Chondrocyte (in vitro differentiated cells): Measurements from ENCODE around the gene C2orf92. TPM values are rescaled to one million over a fixed set of nuclear protein-coding genes. Genes with fewer than 3 reads are reported as not detected.
A peak's percentile ranks its signal among the peaks of the same experiment; 100 is the strongest.
"Not testable (repeated sequence)": the region's sequence is repeated elsewhere in the genome, so short reads cannot be mapped to it uniquely, and the experiment has no call there.

ENCODE experiments used
- DNase-seq: peaks from one replicate; pipeline ENCODE4 v3.0.0; 2021; ENCODE audit warnings: mixed read lengths, low spot score
- H3K27ac Mint-ChIP-seq: one replicate; pipeline ENCODE4 v1.8.0; 2021; ENCODE audit warnings: mild to moderate bottlenecking, moderate library complexity, mixed read lengths; ENCODE audit not compliant: unreplicated experiment
- H3K27me3 Mint-ChIP-seq: 2 replicates; pipeline ENCODE4 v1.8.0; 2021; ENCODE audit warnings: low read depth, mixed read lengths
- H3K36me3 Mint-ChIP-seq: 2 replicates; pipeline ENCODE4 v1.8.0; 2021; ENCODE audit warnings: low read depth, mixed read lengths
- H3K4me1 Mint-ChIP-seq: 2 replicates; pipeline ENCODE4 v1.8.0; 2021; ENCODE audit warnings: low read depth, mild to moderate bottlenecking, mixed read lengths
- H3K4me3 Mint-ChIP-seq: one replicate; pipeline ENCODE4 v1.8.0; 2021; ENCODE audit warnings: mild to moderate bottlenecking, moderate library complexity, mixed read lengths; ENCODE audit not compliant: unreplicated experiment
- H3K9me3 Mint-ChIP-seq: 2 replicates; pipeline ENCODE4 v1.8.0; 2021; ENCODE audit warnings: low read depth, mixed read lengths
- total RNA-seq: library from RNA; stranded (reverse); gene quantifications from 3 replicates; pipeline ENCODE4 v1.2.1, GENCODE V29; 2021
- TF ChIP-seq, protein P1 (sequence below): fragments of 200-600 bp; sonication (generic); IDR thresholded peaks from 2 replicates; pipeline ENCODE4 v1.5.0; 2021; ENCODE audit warnings: antibody characterized with exemption, mild to moderate bottlenecking, moderate library complexity

The C2orf92 gene
- total RNA-seq, 1 donor from 2014 or later, result 8.8 TPM

DNA sequence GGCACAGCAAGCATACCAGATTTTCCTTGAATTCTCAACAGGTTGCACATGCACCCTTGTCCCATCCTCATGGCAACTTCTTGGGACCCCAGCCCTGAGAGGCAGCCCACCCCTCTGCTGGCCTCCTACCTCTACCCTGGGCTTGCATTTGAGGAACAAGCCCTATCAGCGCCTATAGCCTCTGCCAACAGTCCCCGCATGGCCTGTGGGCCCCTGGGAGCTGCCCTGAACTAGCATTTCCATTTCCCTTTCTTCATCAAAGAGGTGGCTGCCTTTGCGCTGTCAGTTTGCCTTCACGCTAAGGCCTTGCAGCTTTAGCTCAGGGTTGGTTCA, 38.5 kb downstream of the C2orf92 start:
- H3K27ac Mint-ChIP-seq, result no peak overlapping the region
- DNase-seq, result peak; percentile 35
- TF ChIP-seq, protein P1, sequence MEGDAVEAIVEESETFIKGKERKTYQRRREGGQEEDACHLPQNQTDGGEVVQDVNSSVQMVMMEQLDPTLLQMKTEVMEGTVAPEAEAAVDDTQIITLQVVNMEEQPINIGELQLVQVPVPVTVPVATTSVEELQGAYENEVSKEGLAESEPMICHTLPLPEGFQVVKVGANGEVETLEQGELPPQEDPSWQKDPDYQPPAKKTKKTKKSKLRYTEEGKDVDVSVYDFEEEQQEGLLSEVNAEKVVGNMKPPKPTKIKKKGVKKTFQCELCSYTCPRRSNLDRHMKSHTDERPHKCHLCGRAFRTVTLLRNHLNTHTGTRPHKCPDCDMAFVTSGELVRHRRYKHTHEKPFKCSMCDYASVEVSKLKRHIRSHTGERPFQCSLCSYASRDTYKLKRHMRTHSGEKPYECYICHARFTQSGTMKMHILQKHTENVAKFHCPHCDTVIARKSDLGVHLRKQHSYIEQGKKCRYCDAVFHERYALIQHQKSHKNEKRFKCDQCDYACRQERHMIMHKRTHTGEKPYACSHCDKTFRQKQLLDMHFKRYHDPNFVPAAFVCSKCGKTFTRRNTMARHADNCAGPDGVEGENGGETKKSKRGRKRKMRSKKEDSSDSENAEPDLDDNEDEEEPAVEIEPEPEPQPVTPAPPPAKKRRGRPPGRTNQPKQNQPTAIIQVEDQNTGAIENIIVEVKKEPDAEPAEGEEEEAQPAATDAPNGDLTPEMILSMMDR, result no peak
- no peaks in the 10 kb centered on the region for H3K36me3 Mint-ChIP-seq
- H3K4me1 Mint-ChIP-seq, result peaks cover 5% of the 10 kb centered on the region
- H3K4me3 Mint-ChIP-seq, result no peak overlapping the region
- H3K9me3 Mint-ChIP-seq, result no peaks in the 10 kb centered on the region
- H3K27me3 Mint-ChIP-seq, result peaks cover 3% of the 10 kb centered on the region

DNA sequence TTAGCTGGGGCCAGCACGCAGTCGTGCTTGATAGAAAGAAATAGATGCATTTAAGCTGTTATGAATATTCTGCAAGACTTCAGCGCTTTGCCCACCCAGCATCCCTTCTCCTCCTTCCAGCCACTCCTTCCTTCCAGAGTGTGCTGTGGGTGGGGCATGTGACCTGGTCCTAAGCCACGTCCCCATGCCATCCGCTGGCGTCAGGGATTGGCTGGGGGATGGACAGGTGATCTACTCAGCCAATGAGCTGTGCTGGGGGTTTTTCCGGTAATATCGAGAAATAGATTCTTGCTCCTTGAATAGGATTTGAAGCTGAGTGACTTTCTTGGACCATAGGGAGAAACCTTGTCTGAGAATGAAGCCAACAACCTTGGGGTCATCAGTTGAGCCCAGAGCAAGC, 39.1 kb downstream of the C2orf92 start:
- TF ChIP-seq, protein P1, result no peak
- Mint-ChIP-seq H3K9me3 (no peaks in the 10 kb centered on the region), H3K27me3 (peaks cover 3% of the 10 kb centered on the region), H3K36me3 (no peaks in the 10 kb centered on the region), H3K27ac (no peak overlapping the region), H3K4me1 (peaks cover 5% of the 10 kb centered on the region), H3K4me3 (no peak overlapping the region)
- DNase-seq, result peak; percentile 47

DNA sequence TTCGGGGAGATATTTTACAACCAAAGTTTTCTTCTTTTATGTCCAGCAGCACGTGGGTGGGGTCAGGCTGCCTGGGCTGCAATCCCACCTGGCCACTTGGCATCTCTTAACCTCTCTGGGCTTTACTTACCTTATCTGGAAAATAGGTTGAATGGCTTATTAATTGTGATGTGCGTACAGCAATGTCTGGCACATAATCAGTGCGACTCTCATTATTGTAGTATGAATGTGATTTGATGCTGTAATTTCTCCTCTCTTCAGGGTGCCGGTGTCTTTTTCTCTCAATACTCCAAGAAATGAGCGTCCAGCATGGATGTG, 41.8 kb downstream of the C2orf92 start:
- no peak overlapping the region for H3K4me3 Mint-ChIP-seq
- H3K4me1 Mint-ChIP-seq, result peaks cover 5% of the 10 kb centered on the region
- DNase-seq, result no peak
- TF ChIP-seq, protein P1, result no peak
- no peaks in the 10 kb centered on the region for H3K9me3 Mint-ChIP-seq
- H3K27me3 Mint-ChIP-seq, result peaks cover 5% of the 10 kb centered on the region
- no peak overlapping the region for H3K27ac Mint-ChIP-seq
- H3K36me3 Mint-ChIP-seq, result no peaks in the 10 kb centered on the region

DNA sequence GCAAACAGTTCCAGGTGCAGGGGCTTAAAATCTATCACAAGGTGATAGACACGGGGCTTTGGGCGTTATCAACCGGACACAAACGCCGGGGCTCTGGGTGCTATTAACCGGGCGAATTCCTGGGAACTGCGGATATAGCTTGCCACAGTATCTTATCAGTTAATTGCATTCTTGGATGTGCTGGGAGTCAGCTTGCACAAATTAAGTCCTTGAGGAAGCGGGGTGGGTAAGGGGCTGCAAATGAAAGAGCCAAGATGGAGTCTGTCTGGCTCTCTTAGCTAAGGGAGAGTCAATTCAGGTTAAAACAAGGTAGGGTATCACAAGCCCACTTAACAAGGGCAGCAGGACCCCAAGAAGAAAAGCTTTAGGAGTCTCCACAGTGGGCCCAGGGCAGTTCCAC, 42.7 kb downstream of the C2orf92 start:
- not testable (repeated sequence) for H3K27ac Mint-ChIP-seq, H3K4me3 Mint-ChIP-seq, H3K36me3 Mint-ChIP-seq, H3K9me3 Mint-ChIP-seq, DNase-seq, H3K27me3 Mint-ChIP-seq, H3K4me1 Mint-ChIP-seq

DNA sequence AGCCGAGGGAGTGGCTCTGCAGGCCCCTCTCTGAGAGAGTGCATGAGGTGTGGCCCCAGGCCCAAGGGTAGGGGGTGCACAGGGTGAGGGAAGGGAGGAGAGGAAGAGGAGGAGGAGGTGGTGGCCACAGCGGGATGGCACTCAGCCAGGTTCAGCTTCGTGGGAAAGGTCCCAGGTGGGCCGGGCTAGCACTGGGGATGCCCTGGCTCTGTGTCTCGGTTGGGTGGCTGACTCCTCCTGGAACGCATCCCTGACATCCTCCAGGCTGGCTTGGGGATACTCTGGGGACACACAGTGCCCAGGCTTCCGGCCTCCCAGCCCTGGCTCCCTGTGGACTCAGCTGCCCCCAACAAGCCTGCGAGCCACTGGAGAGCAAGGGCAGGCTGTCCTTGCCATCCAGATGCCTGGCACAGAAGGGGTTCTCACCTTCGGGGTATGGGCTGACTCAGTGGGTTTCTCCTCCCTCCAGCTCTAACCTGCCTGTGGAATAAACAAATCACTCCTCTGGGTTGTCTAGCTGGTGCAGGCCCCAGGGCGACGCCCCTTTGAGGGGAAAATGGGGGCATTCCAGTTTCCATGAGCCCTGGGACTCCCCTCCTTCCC, 43.3 kb downstream of the C2orf92 start:
- H3K27me3 Mint-ChIP-seq, result peaks cover 12% of the 10 kb centered on the region
- H3K36me3 Mint-ChIP-seq, result no peaks in the 10 kb centered on the region
- peak; percentile 75 for DNase-seq
- H3K27ac Mint-ChIP-seq, result no peak overlapping the region
- H3K4me3 Mint-ChIP-seq, result no peak overlapping the region
- H3K4me1 Mint-ChIP-seq, result peaks cover 5% of the 10 kb centered on the region
- TF ChIP-seq, protein P1, result no peak
- no peaks in the 10 kb centered on the region for H3K9me3 Mint-ChIP-seq

DNA sequence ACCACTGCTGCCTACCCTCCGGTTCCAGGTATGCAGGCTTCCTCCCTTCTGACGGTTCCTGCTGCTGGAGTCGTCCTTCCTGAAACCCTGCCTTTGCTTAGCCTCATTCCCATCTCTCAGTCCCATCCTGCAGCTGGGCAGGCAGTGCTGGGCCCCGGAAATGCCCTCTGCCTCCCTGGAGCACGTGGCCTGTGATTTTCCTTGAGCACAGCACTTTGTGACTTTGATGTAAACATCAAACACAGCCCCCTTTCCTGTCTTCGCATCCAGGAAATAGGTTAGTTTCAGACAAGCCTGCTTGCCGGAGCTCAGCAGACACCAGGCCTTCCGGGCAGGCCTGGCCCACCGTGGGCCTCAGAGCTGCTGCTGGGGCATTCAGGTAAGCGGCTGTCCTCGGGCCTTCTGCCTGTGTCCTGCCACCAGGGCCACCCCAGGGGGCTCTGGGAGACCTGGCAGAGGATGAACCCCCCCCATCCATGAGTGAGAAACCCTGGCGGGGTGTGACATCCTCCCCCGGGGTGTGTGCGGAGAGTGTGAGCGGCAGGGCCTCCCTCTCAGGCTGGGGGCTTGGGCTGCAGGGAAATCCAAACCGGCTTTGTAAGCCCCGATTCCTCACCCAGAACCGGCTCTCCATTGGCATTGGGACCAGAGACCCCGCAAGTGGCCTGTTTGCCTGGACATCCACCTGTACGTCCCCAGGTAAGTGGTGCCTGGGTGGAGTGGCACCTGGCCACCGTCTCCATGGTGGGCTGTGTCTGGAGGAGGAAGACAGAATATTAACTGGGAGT, 44.0 kb downstream of the C2orf92 start, which contains the start of gene ZAP70:
Gene ZAP70 (plus strand): TSS at position 281 of the 788 bp plus-strand sequence. CDS start 10,461 bp downstream, outside the sequence.
- peak; percentile 81 for DNase-seq
- H3K27me3 Mint-ChIP-seq, result peaks cover 13% of the 10 kb centered on the region
- H3K4me3 Mint-ChIP-seq, result no peak within 1 kb of the TSS
- H3K9me3 Mint-ChIP-seq, result no peaks in the 10 kb centered on the region
- peaks cover 5% of the 10 kb centered on the region for H3K4me1 Mint-ChIP-seq
- no peak within 1 kb of the TSS for H3K27ac Mint-ChIP-seq
- TF ChIP-seq, protein P1, result no peak
- no peaks in the 10 kb centered on the region for H3K36me3 Mint-ChIP-seq
